Ovary (tissue), 3 donors: ENCODE results near the gene BRPF1.

Source experiments
- EP300 ChIP-seq: sonication (generic); formaldehyde crosslinking; IDR thresholded peaks from one replicate; pipeline ENCODE4 v1.6.1; 2017; ENCODE audit warnings: antibody characterized with exemption
- POLR2A ChIP-seq: fragments of 450-650 bp; IDR thresholded peaks from one replicate; pipeline ENCODE4 v1.6.1; 2017; ENCODE audit warnings: antibody characterized with exemption, mild to moderate bottlenecking, moderate library complexity
- TF ChIP-seq, protein P1 (sequence below), 3 donors: fragments of 450-650 bp in 2 of 3; fragments of 200-600 bp in 1 of 3; IDR thresholded peaks; one replicate each; pipeline versions ENCODE4 v1.5.1 to v1.8.0; 2016 to 2022; ENCODE audit warnings: antibody characterized with exemption in 3 of 3, mild to moderate bottlenecking in 1 of 3
- donor health status: DM: no; HTN: no; CAD: no.

DNA sequence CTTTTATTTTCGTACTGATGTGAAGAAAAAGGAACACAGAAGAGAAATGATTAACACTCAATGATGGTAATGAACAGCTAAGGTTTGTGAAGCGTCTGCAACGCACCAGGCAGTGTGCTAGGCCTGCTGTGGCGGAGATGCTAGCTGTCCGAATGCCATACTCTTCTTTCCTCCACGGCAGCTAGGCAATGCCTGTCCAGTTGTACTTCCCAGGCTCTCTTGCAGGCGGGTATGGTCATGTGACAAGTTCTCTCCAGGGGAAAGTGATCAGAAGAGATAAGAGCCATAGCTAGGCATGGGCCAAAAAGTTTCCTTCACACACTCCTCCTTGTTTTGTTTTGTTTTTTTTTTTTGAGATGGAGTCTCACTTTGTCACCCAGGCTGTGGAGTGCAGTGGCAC is 54.1 kb downstream of the BRPF1 start:
- TF ChIP-seq, protein P1, sequence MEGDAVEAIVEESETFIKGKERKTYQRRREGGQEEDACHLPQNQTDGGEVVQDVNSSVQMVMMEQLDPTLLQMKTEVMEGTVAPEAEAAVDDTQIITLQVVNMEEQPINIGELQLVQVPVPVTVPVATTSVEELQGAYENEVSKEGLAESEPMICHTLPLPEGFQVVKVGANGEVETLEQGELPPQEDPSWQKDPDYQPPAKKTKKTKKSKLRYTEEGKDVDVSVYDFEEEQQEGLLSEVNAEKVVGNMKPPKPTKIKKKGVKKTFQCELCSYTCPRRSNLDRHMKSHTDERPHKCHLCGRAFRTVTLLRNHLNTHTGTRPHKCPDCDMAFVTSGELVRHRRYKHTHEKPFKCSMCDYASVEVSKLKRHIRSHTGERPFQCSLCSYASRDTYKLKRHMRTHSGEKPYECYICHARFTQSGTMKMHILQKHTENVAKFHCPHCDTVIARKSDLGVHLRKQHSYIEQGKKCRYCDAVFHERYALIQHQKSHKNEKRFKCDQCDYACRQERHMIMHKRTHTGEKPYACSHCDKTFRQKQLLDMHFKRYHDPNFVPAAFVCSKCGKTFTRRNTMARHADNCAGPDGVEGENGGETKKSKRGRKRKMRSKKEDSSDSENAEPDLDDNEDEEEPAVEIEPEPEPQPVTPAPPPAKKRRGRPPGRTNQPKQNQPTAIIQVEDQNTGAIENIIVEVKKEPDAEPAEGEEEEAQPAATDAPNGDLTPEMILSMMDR (IDR thresholded peaks at IDR 0.05), result no peak
- TF ChIP-seq EP300 (no peak), POLR2A (no peak)
